Peyer's patch (tissue), 4 donors: ENCODE measurements around the gene CCDC192. TPM values are rescaled to one million over a fixed set of nuclear protein-coding genes. Genes with fewer than 3 reads are reported as not detected.

ENCODE experiments used
- DNase-seq, 3 donors: peaks; one replicate each; pipeline ENCODE4 v3.0.0-alpha.2; 2017 to 2019
- H3K27ac ChIP-seq, 4 donors: fragments of 200-600 bp; sonication (generic); one replicate each; pipeline ENCODE4 v1.5.1; 2016 to 2019
- H3K27me3 ChIP-seq, 2 donors: fragments of 200-600 bp; sonication (generic); one replicate each; pipeline ENCODE4 v1.5.1; 2019
- H3K36me3 ChIP-seq, 3 donors: fragments of 200-600 bp; sonication (generic); one replicate each; pipeline ENCODE4 v1.5.1; 2016 to 2019
- H3K4me1 ChIP-seq, 4 donors: fragments of 200-600 bp; sonication (generic); one replicate each; pipeline ENCODE4 v1.5.1; 2016 to 2019
- H3K4me3 ChIP-seq, 4 donors: fragments of 200-600 bp; sonication (generic); 1 replicate in 3 of 4; 2 replicates in 1 of 4; pipeline ENCODE4 v1.5.1; 2016 to 2019; ENCODE audit warnings: mild to moderate bottlenecking in 1 of 4
- H3K9me3 ChIP-seq, 4 donors: fragments of 200-600 bp; sonication (generic); one replicate each; pipeline ENCODE4 v1.5.1; 2016 to 2019; ENCODE audit warnings: mild to moderate bottlenecking in 1 of 4
- CTCF ChIP-seq, 6 experiments: fragments of 450-650 bp in 4 of 6; fragments of 200-600 bp in 2 of 6; sonication (generic) in 1 of 6; IDR thresholded peaks; one replicate each; pipeline ENCODE4 v1.5.1; 2017 to 2019; ENCODE audit warnings: antibody characterized with exemption in 6 of 6, mild to moderate bottlenecking in 3 of 6, moderate library complexity in 1 of 6
- POLR2A ChIP-seq, 2 donors: fragments of 450-650 bp; IDR thresholded peaks; one replicate each; pipeline ENCODE4 v1.5.1; 2017; ENCODE audit warnings: antibody characterized with exemption in 2 of 2, mild to moderate bottlenecking in 2 of 2, moderate library complexity in 2 of 2
- total RNA-seq, 4 donors: library from RNA; depleted of rRNA; stranded (reverse); fragments of >200 nt; gene quantifications; one replicate each; pipeline ENCODE4 v1.1.0, GENCODE V29; 2016

CCDC192 gene
- total RNA-seq, 4 donors from 2014 or later: not detected

DNA sequence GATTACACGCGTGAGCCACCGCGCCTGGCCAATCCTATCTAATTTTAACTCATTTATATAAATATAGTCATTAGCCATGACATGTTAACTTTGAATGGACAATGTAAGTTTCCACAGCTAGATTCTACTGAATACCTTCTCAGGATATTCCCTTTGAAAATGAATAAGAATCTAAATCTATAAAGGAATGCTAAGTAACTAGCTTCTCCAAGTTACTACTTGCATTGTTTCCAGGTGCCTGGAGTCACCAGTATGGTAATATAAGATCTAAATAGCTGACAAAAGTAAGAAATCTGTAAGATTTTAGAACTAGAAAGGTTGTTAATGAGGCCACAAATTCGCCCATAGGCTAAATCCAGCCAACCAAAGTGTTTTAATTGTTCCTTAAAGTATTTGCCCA, 191.3 kb downstream of the CCDC192 start:
- no peak for TF ChIP-seq POLR2A (IDR thresholded peaks at IDR 0.05)
- no peak for TF ChIP-seq CTCF (IDR thresholded peaks at IDR 0.05)

GRCh38 chr5:127898551-127899213, 195.5 kb downstream of the CCDC192 start:
- Histone ChIP-seq H3K4me1 (no peaks in the 10 kb centered on the region), H3K27me3 (no peaks in the 10 kb centered on the region), H3K36me3 (no peaks in the 10 kb centered on the region), H3K4me3 (no peak overlapping the region), H3K9me3 (no peaks in the 10 kb centered on the region), H3K27ac (no peak overlapping the region)
- DNase-seq: no peak
- TF ChIP-seq POLR2A (IDR thresholded peaks at IDR 0.05): no peak
- no peak for TF ChIP-seq CTCF (IDR thresholded peaks at IDR 0.05)

More for the DNA sequence above, 191.3 kb downstream of the CCDC192 start:
- Histone ChIP-seq H3K27ac (no peak overlapping the region), H3K27me3 (no peaks in the 10 kb centered on the region), H3K9me3 (no peaks in the 10 kb centered on the region), H3K4me3 (no peak overlapping the region), H3K36me3 (no peaks in the 10 kb centered on the region), H3K4me1 (no peaks in the 10 kb centered on the region)
- no peak for DNase-seq

GRCh38 chr5:127899214-127899610, 196.0 kb downstream of the CCDC192 start:
- Histone ChIP-seq H3K27me3 (no peaks in the 10 kb centered on the region), H3K36me3 (no peaks in the 10 kb centered on the region), H3K27ac (no peak overlapping the region), H3K4me1 (no peaks in the 10 kb centered on the region), H3K9me3 (no peaks in the 10 kb centered on the region), H3K4me3 (no peak overlapping the region)
- no peak for DNase-seq
- TF ChIP-seq CTCF (IDR thresholded peaks at IDR 0.05) (no peak), POLR2A (IDR thresholded peaks at IDR 0.05) (no peak)

GRCh38 chr5:127906562-127907204, 203.5 kb downstream of the CCDC192 start:
- Histone ChIP-seq H3K36me3 (no peaks in the 10 kb centered on the region), H3K4me1 (no peaks in the 10 kb centered on the region), H3K27me3 (no peaks in the 10 kb centered on the region), H3K9me3 (no peaks in the 10 kb centered on the region), H3K27ac (no peak overlapping the region), H3K4me3 (no peak overlapping the region)
- TF ChIP-seq POLR2A (IDR thresholded peaks at IDR 0.05): no peak
- TF ChIP-seq CTCF (IDR thresholded peaks at IDR 0.05): no peak
- no peak for DNase-seq

DNA sequence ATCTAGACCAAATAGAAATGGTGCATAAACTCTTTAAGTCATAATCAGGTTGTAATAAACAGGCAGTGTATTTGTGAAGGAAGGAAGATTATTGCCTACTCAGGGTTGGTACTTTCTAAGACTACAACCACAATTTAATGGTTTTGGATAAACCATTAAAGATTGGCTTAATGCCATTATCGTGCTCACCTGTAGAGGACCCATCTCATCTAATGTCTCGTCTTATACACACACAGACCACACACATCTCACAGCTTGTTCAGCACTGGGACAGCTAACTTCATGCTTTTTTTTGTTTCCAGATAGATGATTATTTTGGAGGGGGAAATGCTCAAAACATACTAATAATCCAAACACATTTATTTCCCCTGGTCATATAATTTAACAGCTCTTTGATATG, 204.7 kb downstream of the CCDC192 start:
- H3K9me3 ChIP-seq: no peaks in the 10 kb centered on the region
- H3K27me3 ChIP-seq: no peaks in the 10 kb centered on the region
- H3K4me1 ChIP-seq: no peaks in the 10 kb centered on the region
- TF ChIP-seq POLR2A (IDR thresholded peaks at IDR 0.05) (no peak), CTCF (IDR thresholded peaks at IDR 0.05) (peak in 3 of 6 experiments; percentile 2 to 10 (median 9))
- H3K36me3 ChIP-seq: no peaks in the 10 kb centered on the region
- no peak for DNase-seq
- H3K27ac ChIP-seq: no peak overlapping the region
- H3K4me3 ChIP-seq: no peak overlapping the region
